Liver (tissue), 9 donors: ENCODE results near the gene PROSER3. TPM values are rescaled to one million over a fixed set of nuclear protein-coding genes. Genes with fewer than 3 reads are reported as not detected.
A peak's percentile ranks its signal among the peaks of the same experiment; 100 is the strongest.

Source experiments
- DNase-seq: peaks from one replicate; pipeline ENCODE4 v3.0.0-alpha.2; 2017; ENCODE audit warnings: low spot score
- H3K27ac ChIP-seq, 2 donors: one replicate each; pipeline ENCODE4 v1.7.0; 2013; ENCODE audit warnings: inconsistent platforms in 2 of 2, low read length in 2 of 2, control low read depth in 1 of 2, low read depth in 1 of 2, mild to moderate bottlenecking in 1 of 2
- H3K27me3 ChIP-seq, 4 donors: one replicate each; pipeline versions ENCODE4 v1.6.1 to v1.7.0; 2013; ENCODE audit warnings: low read length in 3 of 4, inconsistent platforms in 1 of 4, mild to moderate bottlenecking in 1 of 4, moderate library complexity in 1 of 4; ENCODE audit not compliant: control insufficient read depth in 4 of 4, insufficient read depth in 4 of 4
- H3K36me3 ChIP-seq, 4 donors: one replicate each; pipeline versions ENCODE4 v1.6.1 to v1.7.0; 2013; ENCODE audit warnings: low read length in 3 of 4, mild to moderate bottlenecking in 3 of 4, low read depth in 1 of 4, moderate library complexity in 1 of 4; ENCODE audit not compliant: control insufficient read depth in 4 of 4, insufficient read depth in 3 of 4
- H3K4me1 ChIP-seq, 4 donors: one replicate each; pipeline versions ENCODE4 v1.6.1 to v1.7.0; 2013; ENCODE audit warnings: low read length in 3 of 4, mild to moderate bottlenecking in 3 of 4, moderate library complexity in 1 of 4; ENCODE audit not compliant: control insufficient read depth in 4 of 4, insufficient read depth in 4 of 4
- H3K4me3 ChIP-seq, 3 donors: one replicate each; pipeline versions ENCODE4 v1.6.1 to v1.7.0; 2013; ENCODE audit warnings: low read length in 3 of 3, control low read depth in 1 of 3, low read depth in 1 of 3, mild to moderate bottlenecking in 1 of 3
- H3K9ac ChIP-seq, 2 donors: one replicate each; pipeline ENCODE4 v1.7.0; 2013; ENCODE audit warnings: low read length in 2 of 2, mild to moderate bottlenecking in 2 of 2, moderate library complexity in 2 of 2, control low read depth in 1 of 2, low read depth in 1 of 2
- H3K9me3 ChIP-seq, 4 donors: one replicate each; pipeline versions ENCODE4 v1.6.1 to v1.7.0; 2013; ENCODE audit warnings: low read length in 3 of 4; ENCODE audit not compliant: control insufficient read depth in 4 of 4
- ATF3 ChIP-seq: IDR thresholded peaks from 2 replicates; pipeline ENCODE4 v1.6.1; 2016; ENCODE audit warnings: antibody characterized with exemption
- EGR1 ChIP-seq, 2 donors: IDR thresholded peaks; 2 replicates each; pipeline ENCODE4 v1.6.1; 2016 to 2018; ENCODE audit warnings: antibody characterized with exemption in 2 of 2, low read depth in 2 of 2
- FOXA2 ChIP-seq: IDR thresholded peaks from 2 replicates; pipeline ENCODE4 v1.6.1; 2016; ENCODE audit warnings: antibody characterized with exemption
- GABPA ChIP-seq, 2 donors: IDR thresholded peaks in 1 of 2; conservative IDR thresholded peaks in 1 of 2; 2 replicates each; pipeline ENCODE4 v1.6.1; 2016; ENCODE audit warnings: antibody characterized with exemption in 2 of 2, mild to moderate bottlenecking in 1 of 2, moderate library complexity in 1 of 2
- HNF4G ChIP-seq: IDR thresholded peaks from 2 replicates; pipeline ENCODE4 v1.6.1; 2016; ENCODE audit warnings: antibody characterized with exemption
- JUND ChIP-seq, 2 donors: IDR thresholded peaks; 2 replicates each; pipeline ENCODE4 v1.6.1; 2016; ENCODE audit warnings: antibody characterized with exemption in 2 of 2
- RAD21 ChIP-seq, 2 donors: IDR thresholded peaks; 2 replicates each; pipeline ENCODE4 v1.6.1; 2016; ENCODE audit warnings: antibody characterized with exemption in 2 of 2, mild to moderate bottlenecking in 2 of 2
- REST ChIP-seq: IDR thresholded peaks from 2 replicates; pipeline ENCODE4 v1.6.1; 2016; ENCODE audit warnings: antibody characterized with exemption, mild to moderate bottlenecking
- RXRA ChIP-seq, 2 donors: IDR thresholded peaks; 2 replicates each; pipeline ENCODE4 v1.6.1; 2017 to 2018; ENCODE audit warnings: antibody characterized with exemption in 2 of 2, mild to moderate bottlenecking in 1 of 2
- SP1 ChIP-seq: IDR thresholded peaks from 2 replicates; pipeline ENCODE4 v1.6.1; 2018; ENCODE audit warnings: antibody characterized with exemption, mild to moderate bottlenecking
- TAF1 ChIP-seq: conservative IDR thresholded peaks from 2 replicates; pipeline ENCODE4 v1.6.1; 2016; ENCODE audit warnings: antibody characterized with exemption, mild to moderate bottlenecking
- YY1 ChIP-seq: IDR thresholded peaks from 2 replicates; pipeline ENCODE4 v1.6.1; 2016; ENCODE audit warnings: antibody characterized with exemption, mild to moderate bottlenecking
- ZBTB33 ChIP-seq: IDR thresholded peaks from 2 replicates; pipeline ENCODE4 v1.6.1; 2016; ENCODE audit warnings: antibody characterized with exemption
- WGBS: extraction: QIAGEN DNeasy Blood & Tissue Kit; methylation state at CpG from one replicate; pipeline ENCODE4 v1.1.7; 2013; 5-methylcytosine and 5-hydroxymethylcytosine counted together
- polyA plus RNA-seq, 2 donors: library from polyadenylated mRNA; stranded (reverse) in 1 of 2; unstranded in 1 of 2; fragments of 200-250 nt in 1 of 2; fragments of >200 nt in 1 of 2; fragmentation: Nextera tagmentation in 1 of 2; extraction: Ambion mirVana in 1 of 2; gene quantifications; one replicate each; pipeline versions ENCODE4 v1.2.1 to v1.2.3, GENCODE V29; 2013 to 2015
- total RNA-seq, 2 donors: library from RNA; depleted of rRNA; stranded (reverse); fragments of >200 nt; gene quantifications; one replicate each; pipeline ENCODE4 v1.2.3, GENCODE V29; 2014
- donor health status: healthy.
- donor health status: healthy.
- donor health status: healthy.
- donor health status: healthy.
- donor health status: healthy.

The PROSER3 gene
- total RNA-seq: 1 to 10 TPM; 2.1 to 4.5 TPM
- polyA plus RNA-seq: 1 to 10 TPM; 2.4 to 3.1 TPM

- H3K9ac ChIP-seq: peak within 1 kb of the TSS; percentile 26 to 85
- H3K27ac ChIP-seq: peak within 1 kb of the TSS; percentile 91 to 95
- no peaks in the 10 kb centered on the region for H3K27me3 ChIP-seq
- H3K9me3 ChIP-seq: no peaks in the 10 kb centered on the region
- peaks cover 14 to 19% (median 18%) of the 10 kb centered on the region in 4 donors for H3K4me1 ChIP-seq
- peaks cover 0 to 19% (median 8%) of the 10 kb centered on the region in 4 donors for H3K36me3 ChIP-seq
- peak within 1 kb of the TSS; percentile 69 to 97 (median 97) for H3K4me3 ChIP-seq
- under 1% methylated on average over 53 of the region's 53 CpGs for WGBS
- TF ChIP-seq YY1 (peak; percentile 86), RXRA (IDR thresholded peaks at IDR 0.05) (peak in 1 of 2 donors; percentile 44), REST (peak; percentile 48), EGR1 (IDR thresholded peaks at IDR 0.05; ENCODE audit: low read depth in 2 of 2) (peak in 1 of 2 donors; percentile 25), TAF1 (no peak), SP1 (peak; percentile 100), GABPA (IDR thresholded peaks at IDR 0.05 in 1 of 2, conservative IDR thresholded peaks at IDR 0.05 in 1 of 2) (peak in 1 of 2 donors; percentile 74), HNF4G (no peak), ZBTB33 (peak; percentile 54), RAD21 (IDR thresholded peaks at IDR 0.05) (no peak)
- peak; percentile 98 for DNase-seq
Observed at GRCh38 chr19:35757749-35758608, at the start of gene PROSER3. PROSER3 (plus strand) TSS chr19:35758176; CDS start chr19:35758216, 40 bp downstream.

- DNase-seq: no peak
- WGBS: 81% methylated on average over 1 of the region's 1 CpG
Observed at GRCh38 chr19:35708391-35708790, 49.6 kb upstream of the PROSER3 start.

More at GRCh38 chr19:35708391-35708790, 49.6 kb upstream of the PROSER3 start:
- no peak overlapping the region for H3K27ac ChIP-seq
- no peaks in the 10 kb centered on the region for H3K4me1 ChIP-seq
- no peaks in the 10 kb centered on the region for H3K36me3 ChIP-seq
- no peak overlapping the region for H3K9ac ChIP-seq
- H3K9me3 ChIP-seq: no peaks in the 10 kb centered on the region
- H3K4me3 ChIP-seq: no peak overlapping the region
- TF ChIP-seq ATF3: no peak
- no peak for TF ChIP-seq JUND (IDR thresholded peaks at IDR 0.05)
- no peak for TF ChIP-seq FOXA2
- TF ChIP-seq GABPA (IDR thresholded peaks at IDR 0.05 in 1 of 2, conservative IDR thresholded peaks at IDR 0.05 in 1 of 2): no peak
- no peak for TF ChIP-seq RXRA (IDR thresholded peaks at IDR 0.05)
- TF ChIP-seq SP1: no peak
- no peak for TF ChIP-seq HNF4G
- no peak for TF ChIP-seq RAD21 (IDR thresholded peaks at IDR 0.05)
- H3K27me3 ChIP-seq: no peaks in the 10 kb centered on the region
